A549 treated with AZD2906 at 1 μM for 4 hours (cell line): ENCODE results near the gene GABRA4. TPM values are rescaled to one million over a fixed set of nuclear protein-coding genes. Genes with fewer than 3 reads are reported as not detected.

ENCODE experiments used
- total RNA-seq: library from RNA; stranded (reverse); fragments of 200-300 nt; extraction: Qiagen RNA extraction; gene quantifications from 5 replicates; pipeline ENCODE4 v1.2.3, GENCODE V29; 2022

The GABRA4 gene
- not detected in 5 replicates for total RNA-seq

DNA sequence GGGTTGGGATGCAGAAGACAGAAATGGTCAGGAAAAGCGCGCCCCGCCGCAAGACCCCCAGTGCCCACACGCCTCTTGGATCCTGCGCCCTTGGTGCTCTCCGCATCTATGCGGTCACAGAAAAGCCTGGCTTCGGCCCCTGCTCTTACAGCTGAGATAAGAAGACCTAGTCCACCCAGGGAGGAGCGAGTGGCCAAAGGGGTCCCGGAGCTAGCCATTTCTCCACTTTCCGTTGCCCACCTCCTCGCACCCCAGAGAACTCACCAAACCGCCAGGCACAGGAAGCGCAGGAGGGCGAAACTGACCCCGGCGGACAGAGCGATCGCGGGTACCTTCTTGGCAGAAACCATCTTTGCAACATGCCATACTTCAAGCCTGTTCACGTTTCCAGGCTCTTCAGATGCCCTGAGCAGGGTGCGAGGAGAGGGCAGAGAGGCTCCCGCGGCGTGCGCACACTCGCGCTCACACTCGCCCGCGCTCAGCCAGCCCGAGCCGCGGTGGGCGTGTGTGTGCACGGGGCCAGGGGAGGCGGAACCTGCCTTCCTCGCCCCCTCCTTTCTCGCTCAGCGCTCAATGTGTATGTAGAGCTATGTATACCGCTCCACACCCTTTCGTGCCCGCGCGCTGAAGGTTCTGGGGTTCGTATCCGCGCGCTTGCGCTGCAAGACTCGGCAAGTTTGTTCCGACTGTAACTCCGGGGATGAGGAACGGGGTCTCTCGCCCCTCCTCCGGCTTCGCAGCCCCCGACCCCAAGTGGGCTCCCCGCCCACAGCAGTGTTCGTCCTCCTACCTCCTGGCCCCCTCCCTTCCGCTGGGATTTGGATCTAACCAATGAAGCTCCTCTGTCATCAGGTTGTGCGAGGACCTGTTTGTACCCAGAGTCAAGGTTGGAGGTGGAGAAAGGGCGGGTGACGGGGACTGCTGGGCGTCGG, at the start of gene GABRA4:
GABRA4 (minus strand) TSS at position 507 of the 932 bp plus-strand sequence; CDS start at position 350, 157 bp downstream.

DNA sequence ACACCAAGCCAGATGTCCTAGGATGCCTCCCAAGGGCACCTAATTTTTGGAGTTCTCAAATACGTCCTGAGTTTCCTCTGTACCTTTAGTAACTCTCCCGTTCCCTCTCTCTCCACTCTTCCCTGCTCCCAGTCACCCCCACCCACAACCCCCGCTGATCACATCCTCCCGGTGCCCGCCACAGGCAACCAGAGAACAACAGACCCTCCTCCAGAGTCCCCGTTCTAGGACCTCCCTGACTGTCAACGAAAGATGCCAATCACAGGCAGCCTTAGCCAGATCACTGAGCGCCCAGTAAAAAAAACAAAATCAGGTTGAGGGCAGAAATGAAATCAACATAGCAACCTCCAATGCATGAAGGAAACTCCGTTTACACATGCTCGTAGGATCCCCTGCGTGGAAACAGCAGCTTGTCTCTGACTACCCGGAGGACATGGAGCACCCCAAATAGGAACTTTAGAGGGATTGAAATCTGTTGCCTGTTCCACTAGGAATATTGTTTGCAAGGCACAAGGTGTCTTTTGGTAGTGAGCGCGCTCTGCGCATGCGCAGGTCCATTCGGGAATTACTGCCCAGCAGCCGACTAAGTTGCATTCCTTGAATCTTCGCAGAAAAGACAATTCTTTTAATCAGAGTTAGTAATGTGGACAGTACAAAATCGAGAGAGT, 37.8 kb upstream of the GABRA4 start, which contains the start of gene GABRB1:
GABRB1 (plus strand) TSS at position 557 of the 668 bp plus-strand sequence.

DNA sequence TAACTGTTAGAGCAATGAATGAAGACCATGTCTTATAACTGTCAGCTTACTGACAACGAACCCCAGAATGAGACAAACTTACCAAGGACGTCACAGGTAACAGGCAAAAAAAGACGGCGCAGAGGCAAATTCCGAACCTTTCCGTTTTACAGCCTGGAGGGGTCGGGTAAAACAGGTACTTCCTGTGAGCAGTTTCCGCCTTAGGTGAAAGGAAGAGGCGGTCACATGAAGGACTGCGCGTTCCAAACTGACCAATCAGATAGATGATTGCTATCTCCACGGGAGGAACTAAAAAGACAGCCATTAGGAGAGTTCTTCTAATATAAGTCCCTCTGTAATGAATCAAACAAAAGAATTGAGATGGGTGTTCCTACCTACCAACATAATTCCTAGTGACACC, 84.3 kb downstream of the GABRA4 start, which contains the start of gene COX7B2:
COX7B2 (minus strand) TSS at position 168 of the 400 bp plus-strand sequence. CDS start 174,053 bp downstream, outside the sequence.

Other genes with a start within 250 kb of the GABRA4 start
- gene COX7B2, start 84.3 kb downstream of the GABRA4 start, total RNA-seq = not detected in 5 replicates
- not detected in 5 replicates for gene GABRB1, start 38.0 kb upstream of the GABRA4 start, total RNA-seq